HEK293T (cell line): ENCODE data around the gene NOTCH1.

Source experiments
- CTCF ChIA-PET: fragments of 350-600 bp; formaldehyde crosslinking; extraction: SDS; loops from one replicate; lab custom pipeline; 2021; ENCODE audit warnings: antibody characterized with exemption, inconsistent platforms; lab: Yijun Ruan, JAX
- POLR2A ChIA-PET: fragments of 350-600 bp; formaldehyde crosslinking; extraction: SDS; loops from one replicate; lab custom pipeline; 2020; ENCODE audit warnings: antibody characterized with exemption, inconsistent platforms; lab: Yijun Ruan, JAX
- DNase-seq: peaks from one replicate; pipeline ENCODE4 v3.0.0; 2012; ENCODE audit warnings: mixed read lengths; ENCODE audit errors: extremely low spot score
- ARNT ChIP-seq: fragments of 450-650 bp; IDR thresholded peaks from 2 replicates; pipeline ENCODE4 v1.6.1; 2017; ENCODE audit warnings: mild to moderate bottlenecking
- BHLHE40 ChIP-seq: fragments of 450-650 bp; IDR thresholded peaks from 2 replicates; pipeline ENCODE4 v1.6.1; 2016; ENCODE audit warnings: mild to moderate bottlenecking, moderate library complexity, borderline replicate concordance
- CTBP1 ChIP-seq: fragments of 450-650 bp; IDR thresholded peaks from 2 replicates; pipeline ENCODE4 v1.6.1; 2016; ENCODE audit warnings: borderline replicate concordance
- ELF4 ChIP-seq: fragments of 450-650 bp; IDR thresholded peaks from 2 replicates; pipeline ENCODE4 v1.6.1; 2017; ENCODE audit warnings: antibody characterized with exemption
- FOXA1 ChIP-seq: fragments of 450-650 bp; IDR thresholded peaks from 2 replicates; pipeline ENCODE4 v1.6.1; 2016; ENCODE audit warnings: mild to moderate bottlenecking
- FOXK2 ChIP-seq: fragments of 450-650 bp; IDR thresholded peaks from 2 replicates; pipeline ENCODE4 v1.6.1; 2016; ENCODE audit warnings: mild to moderate bottlenecking
- FOXM1 ChIP-seq: fragments of 450-650 bp; IDR thresholded peaks from 2 replicates; pipeline ENCODE4 v1.6.1; 2017; ENCODE audit warnings: mild to moderate bottlenecking, borderline replicate concordance
- HDGF ChIP-seq: fragments of 450-650 bp; IDR thresholded peaks from 2 replicates; pipeline ENCODE4 v1.6.1; 2017; ENCODE audit warnings: antibody characterized with exemption, borderline replicate concordance
- L3MBTL2 ChIP-seq: fragments of 450-650 bp; conservative IDR thresholded peaks from 2 replicates; pipeline ENCODE4 v1.6.1; 2016; ENCODE audit warnings: mild to moderate bottlenecking
- LEF1 ChIP-seq: fragments of 450-650 bp; IDR thresholded peaks from 2 replicates; pipeline ENCODE4 v1.6.1; 2017; ENCODE audit warnings: mild to moderate bottlenecking, borderline replicate concordance
- NFRKB ChIP-seq: fragments of 450-650 bp; IDR thresholded peaks from 2 replicates; pipeline ENCODE4 v1.6.1; 2016; ENCODE audit warnings: mild to moderate bottlenecking, moderate library complexity
- PKNOX1 ChIP-seq: fragments of 450-650 bp; IDR thresholded peaks from 2 replicates; pipeline ENCODE4 v1.6.1; 2016
- SP1 ChIP-seq: fragments of 450-650 bp; IDR thresholded peaks from 2 replicates; pipeline ENCODE4 v1.6.1; 2017
- SUZ12 ChIP-seq: fragments of 450-650 bp; IDR thresholded peaks from 2 replicates; pipeline ENCODE4 v1.6.1; 2016; ENCODE audit warnings: mild to moderate bottlenecking
- TARDBP ChIP-seq: fragments of 450-650 bp; IDR thresholded peaks from 2 replicates; pipeline ENCODE4 v1.6.1; 2016
- ZNF384 ChIP-seq: fragments of 450-650 bp; IDR thresholded peaks from 2 replicates; pipeline ENCODE4 v1.6.1; 2016

NOTCH1 gene

GRCh38 chr9:136545965-136546696 is at the start of gene NOTCH1:
Gene NOTCH1 (minus strand): TSS chr9:136546048. CDS start chr9:136545786, 262 bp downstream.
- ChIA-PET CTCF (no interaction called here), POLR2A (interaction anchor here (1.0 kb wide), 1 partner anchor 10 kb away, joined by 3 read pairs; no protein-coding TSS in a partner anchor)
- no peak for TF ChIP-seq NFRKB
- no peak for TF ChIP-seq HDGF
- no peak for TF ChIP-seq LEF1
- no peak for TF ChIP-seq SP1
- TF ChIP-seq FOXA1, result no peak
- no peak for TF ChIP-seq FOXK2
- no peak for TF ChIP-seq ELF4
- no peak; the same call in 1 of the 2 replicates for TF ChIP-seq L3MBTL2
- no peak for TF ChIP-seq CTBP1
- no peak for TF ChIP-seq ZNF384
- no peak for TF ChIP-seq ARNT
- DNase-seq, result peak; percentile 89

- ChIA-PET POLR2A (no interaction called here), CTCF (no interaction called here)
These were observed 48.6 kb upstream of the NOTCH1 start for GRCh38 chr9:136594492-136594891.

GRCh38 chr9:136593581-136593980 is 47.7 kb upstream of the NOTCH1 start:
- POLR2A ChIA-PET, result no interaction called here

More at GRCh38 chr9:136594492-136594891, 48.6 kb upstream of the NOTCH1 start:
- TF ChIP-seq PKNOX1, result no peak
- no peak for TF ChIP-seq FOXA1
- TF ChIP-seq CTBP1, result no peak
- no peak for TF ChIP-seq LEF1
- TF ChIP-seq ELF4, result no peak
- TF ChIP-seq SUZ12, result no peak
- TF ChIP-seq BHLHE40, result no peak
- TF ChIP-seq SP1, result no peak
- no peak for TF ChIP-seq L3MBTL2
- no peak for DNase-seq

GRCh38 chr9:136592666-136593065 is 46.8 kb upstream of the NOTCH1 start:
- CTCF ChIA-PET, result no interaction called here
- DNase-seq, result no peak
- POLR2A ChIA-PET, result no interaction called here
- TF ChIP-seq ELF4, result no peak

More at GRCh38 chr9:136593581-136593980, 47.7 kb upstream of the NOTCH1 start:
- no peak for DNase-seq
- CTCF ChIA-PET, result no interaction called here
- TF ChIP-seq SP1 (no peak), FOXM1 (no peak), CTBP1 (no peak), PKNOX1 (no peak), TARDBP (no peak)

GRCh38 chr9:136590821-136591752 is 45.2 kb upstream of the NOTCH1 start:
- CTCF ChIA-PET, result no interaction called here
- DNase-seq, result no peak
- POLR2A ChIA-PET, result interaction anchor here (0.6 kb wide), 1 partner anchor 52 kb away, joined by 4 read pairs; no protein-coding TSS in a partner anchor
- TF ChIP-seq ZNF384 (no peak), ELF4 (no peak)

GRCh38 chr9:136589766-136590763 is 44.2 kb upstream of the NOTCH1 start:
- ChIA-PET CTCF (no interaction called here), POLR2A (no interaction called here)
- TF ChIP-seq ZNF384, result no peak
- no peak for TF ChIP-seq CTBP1
- TF ChIP-seq FOXK2, result no peak
- no peak for TF ChIP-seq L3MBTL2
- TF ChIP-seq HDGF, result no peak
- no peak for TF ChIP-seq FOXA1
- no peak for TF ChIP-seq NFRKB
- no peak for TF ChIP-seq SUZ12
- TF ChIP-seq LEF1, result no peak
- no peak for TF ChIP-seq TARDBP
- no peak for TF ChIP-seq ARNT
- TF ChIP-seq BHLHE40, result no peak
- no peak for TF ChIP-seq PKNOX1
- no peak for TF ChIP-seq SP1
- TF ChIP-seq FOXM1, result no peak
- TF ChIP-seq ELF4, result no peak
- DNase-seq, result no peak
